ENCODE data around the gene NOS1AP. TPM values are rescaled to one million over a fixed set of nuclear protein-coding genes. Genes with fewer than 3 reads are reported as not detected.
"Not testable (repeated sequence)": the region's sequence is repeated elsewhere in the genome, so short reads cannot be mapped to it uniquely, and the experiment has no call there.

The NOS1AP gene
- polyA plus RNA-seq, 1 of the 3 experiments (the other 2 are of a cell fraction) = 0.03 TPM

GRCh38 chr1:162351246-162351842 lies 281.9 kb downstream of the NOS1AP start:
- H3K4me2 ChIP-seq = no peak overlapping the region
- H2AFZ ChIP-seq (ENCODE audit: low read depth) = no peak overlapping the region
- no peak overlapping the region for H3K4me3 ChIP-seq (ENCODE audit: low read depth in 2 of 2, low read length in 1 of 2)
- no peak overlapping the region for H3K9ac ChIP-seq
- H4K20me1 ChIP-seq (ENCODE audit: insufficient read depth) = no peaks in the 10 kb centered on the region
- CTCF ChIA-PET = interaction anchor here (1.4 kb wide), 1 partner anchor 13 kb away, joined by 4 read pairs; no protein-coding TSS in a partner anchor
- H3K27me3 ChIP-seq (ENCODE audit: insufficient read depth) = no peaks in the 10 kb centered on the region
- H3K27ac ChIP-seq (ENCODE audit: low read depth in 2 of 2, low read length in 1 of 2) = no peak overlapping the region
- POLR2A ChIA-PET = no interaction called here
- H3K4me1 ChIP-seq (ENCODE audit: control insufficient read depth in 1 of 2, insufficient read depth in 2 of 2, low read depth in 1 of 2, low read length in 1 of 2) = peaks cover 0 to 4% of the 10 kb centered on the region in 2 experiments; a peak in 3 of 4 replicates
- TF ChIP-seq POLR2AphosphoS5 (IDR thresholded peaks at IDR 0.05; ENCODE audit: low read depth, low read length) = no peak
- TF ChIP-seq REST (IDR thresholded peaks at IDR 0.05; ENCODE audit: low read depth, low read length) = no peak
- no peak for TF ChIP-seq GATA2 (CRISPR knock-in tag; IDR thresholded peaks at IDR 0.05)
- TF ChIP-seq, protein P1, sequence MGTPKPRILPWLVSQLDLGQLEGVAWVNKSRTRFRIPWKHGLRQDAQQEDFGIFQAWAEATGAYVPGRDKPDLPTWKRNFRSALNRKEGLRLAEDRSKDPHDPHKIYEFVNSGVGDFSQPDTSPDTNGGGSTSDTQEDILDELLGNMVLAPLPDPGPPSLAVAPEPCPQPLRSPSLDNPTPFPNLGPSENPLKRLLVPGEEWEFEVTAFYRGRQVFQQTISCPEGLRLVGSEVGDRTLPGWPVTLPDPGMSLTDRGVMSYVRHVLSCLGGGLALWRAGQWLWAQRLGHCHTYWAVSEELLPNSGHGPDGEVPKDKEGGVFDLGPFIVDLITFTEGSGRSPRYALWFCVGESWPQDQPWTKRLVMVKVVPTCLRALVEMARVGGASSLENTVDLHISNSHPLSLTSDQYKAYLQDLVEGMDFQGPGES (IDR thresholded peaks at IDR 0.05; ENCODE audit: low read depth, low read length) = no peak
- TF ChIP-seq MAX (IDR thresholded peaks at IDR 0.05; ENCODE audit: low read depth) = no peak
- TF ChIP-seq YY1 (IDR thresholded peaks at IDR 0.05; ENCODE audit: low read depth) = no peak
- no peak for TF ChIP-seq TAF1 (IDR thresholded peaks at IDR 0.05; ENCODE audit: borderline replicate concordance, low read depth, low read length)
- no peak for TF ChIP-seq CTCF (IDR thresholded peaks at IDR 0.05)
- no peak for TF ChIP-seq JUND (IDR thresholded peaks at IDR 0.05)
- TF ChIP-seq RCOR1 (IDR thresholded peaks at IDR 0.05; ENCODE audit: low read length) = no peak
- no peak for TF ChIP-seq USF1 (IDR thresholded peaks at IDR 0.05; ENCODE audit: borderline replicate concordance, low read depth)
- TF ChIP-seq GABPA (IDR thresholded peaks at IDR 0.05; ENCODE audit: low read depth) = no peak
- no peaks in the 10 kb centered on the region for H3K9me2 ChIP-seq
- 50% methylated on average over 6 of the region's 6 CpGs for WGBS (ENCODE audit: low lambda C conversion rate)
- no peak for DNase-seq
- H3F3A ChIP-seq (replicated peaks; ENCODE audit: insufficient read depth) = no peaks in the 10 kb centered on the region
- no peaks in the 10 kb centered on the region for H3K36me3 ChIP-seq (replicated peaks in 1 of 2; ENCODE audit: control insufficient read depth in 1 of 2, insufficient read depth in 2 of 2, low read length in 1 of 2)
- H3K9me3 ChIP-seq = no peaks in the 10 kb centered on the region
- no peaks in the 10 kb centered on the region for H3K79me2 ChIP-seq (ENCODE audit: insufficient read depth)

DNA sequence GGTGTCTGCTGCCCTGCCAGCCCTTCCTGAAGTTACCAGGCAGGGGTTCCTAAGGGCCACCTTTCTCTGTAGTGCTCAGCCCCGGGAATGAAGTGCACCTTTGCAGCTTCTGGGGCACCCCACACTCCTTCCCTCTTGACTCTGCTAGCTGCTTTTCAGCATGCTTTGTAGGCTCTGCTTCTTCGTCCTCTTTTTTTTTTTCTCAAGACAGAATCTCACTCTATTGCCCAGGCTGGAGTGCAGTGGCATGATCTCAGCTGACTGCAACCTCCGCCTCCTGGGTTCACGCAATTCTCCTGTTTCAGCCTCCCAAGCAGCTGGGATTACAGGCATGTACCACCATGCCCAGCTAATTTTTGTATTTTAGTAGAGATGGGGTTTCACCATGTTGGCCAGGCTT lies 282.4 kb downstream of the NOS1AP start:
- H3F3A ChIP-seq (replicated peaks; ENCODE audit: insufficient read depth); H3K36me3 ChIP-seq (replicated peaks in 1 of 2; ENCODE audit: control insufficient read depth in 1 of 2, insufficient read depth in 2 of 2, low read length in 1 of 2); H3K4me2 ChIP-seq; H2AFZ ChIP-seq (ENCODE audit: low read depth); H4K20me1 ChIP-seq (ENCODE audit: insufficient read depth); H3K27me3 ChIP-seq (ENCODE audit: insufficient read depth); H3K79me2 ChIP-seq (ENCODE audit: insufficient read depth); H3K9me3 ChIP-seq; H3K9me2 ChIP-seq; POLR2A ChIA-PET; H3K4me1 ChIP-seq (ENCODE audit: control insufficient read depth in 1 of 2, insufficient read depth in 2 of 2, low read depth in 1 of 2, low read length in 1 of 2); H3K27ac ChIP-seq (ENCODE audit: low read depth in 2 of 2, low read length in 1 of 2); H3K4me3 ChIP-seq (ENCODE audit: low read depth in 2 of 2, low read length in 1 of 2); H3K9ac ChIP-seq; DNase-seq: not testable (repeated sequence)
- 93% methylated on average over 3 of the region's 4 CpGs for WGBS (ENCODE audit: low lambda C conversion rate)
- CTCF ChIA-PET = interaction anchor here (1.4 kb wide), 1 partner anchor 13 kb away, joined by 4 read pairs; no protein-coding TSS in a partner anchor

All from SK-N-SH (cell line).